SHP77 (cell line): ENCODE measurements around the gene PXDN.
A peak's percentile ranks its signal among the peaks of the same experiment; 100 is the strongest.
"Not testable (repeated sequence)": the region's sequence is repeated elsewhere in the genome, so short reads cannot be mapped to it uniquely, and the experiment has no call there.

ENCODE experiments used
- DNase-seq, 2 experiments: peaks; one replicate each; lab custom pipeline; 2025; lab: John Stamatoyannopoulos, UW

Gene PXDN

DNA sequence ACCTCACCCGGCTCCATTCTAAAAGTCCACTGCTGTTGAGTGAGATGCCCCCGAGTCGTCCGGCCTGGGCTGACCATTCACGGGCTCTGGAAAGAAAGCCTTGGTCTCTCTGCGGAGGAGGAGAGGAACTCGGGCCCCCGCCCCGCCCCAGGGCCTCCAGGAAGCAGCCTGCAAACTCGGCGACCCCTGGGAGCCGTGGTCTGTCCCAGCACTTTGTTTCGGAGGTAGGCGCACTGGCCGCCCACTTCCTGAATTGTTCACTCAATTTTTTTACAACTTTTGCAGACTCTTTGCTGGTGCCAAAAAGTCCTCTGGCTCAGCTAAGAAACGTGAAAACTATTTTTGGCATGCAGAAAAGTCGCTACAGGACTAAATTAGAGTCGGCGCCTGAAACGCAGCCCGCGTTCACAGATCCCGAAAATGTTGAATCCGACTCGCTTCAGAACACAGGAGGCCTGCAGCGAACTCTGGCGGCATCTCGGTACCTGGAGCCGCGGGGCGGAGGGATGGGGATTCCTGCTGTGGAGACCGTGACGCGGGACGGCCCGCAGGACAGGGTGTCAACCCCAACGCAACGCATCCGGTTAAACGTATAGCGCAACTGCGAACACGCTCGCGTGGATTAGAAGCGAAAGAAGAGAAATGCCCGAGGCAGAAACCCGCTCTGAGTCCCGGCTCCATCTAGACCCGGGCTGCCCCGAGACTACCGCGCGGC is 1.5 kb downstream of the PXDN start:
- DNase-seq, result no peak

GRCh38 chr2:1742301-1742680 is 2.0 kb downstream of the PXDN start:
- DNase-seq, result no peak

GRCh38 chr2:1741851-1742250 is 2.5 kb downstream of the PXDN start:
- no peak for DNase-seq

DNA sequence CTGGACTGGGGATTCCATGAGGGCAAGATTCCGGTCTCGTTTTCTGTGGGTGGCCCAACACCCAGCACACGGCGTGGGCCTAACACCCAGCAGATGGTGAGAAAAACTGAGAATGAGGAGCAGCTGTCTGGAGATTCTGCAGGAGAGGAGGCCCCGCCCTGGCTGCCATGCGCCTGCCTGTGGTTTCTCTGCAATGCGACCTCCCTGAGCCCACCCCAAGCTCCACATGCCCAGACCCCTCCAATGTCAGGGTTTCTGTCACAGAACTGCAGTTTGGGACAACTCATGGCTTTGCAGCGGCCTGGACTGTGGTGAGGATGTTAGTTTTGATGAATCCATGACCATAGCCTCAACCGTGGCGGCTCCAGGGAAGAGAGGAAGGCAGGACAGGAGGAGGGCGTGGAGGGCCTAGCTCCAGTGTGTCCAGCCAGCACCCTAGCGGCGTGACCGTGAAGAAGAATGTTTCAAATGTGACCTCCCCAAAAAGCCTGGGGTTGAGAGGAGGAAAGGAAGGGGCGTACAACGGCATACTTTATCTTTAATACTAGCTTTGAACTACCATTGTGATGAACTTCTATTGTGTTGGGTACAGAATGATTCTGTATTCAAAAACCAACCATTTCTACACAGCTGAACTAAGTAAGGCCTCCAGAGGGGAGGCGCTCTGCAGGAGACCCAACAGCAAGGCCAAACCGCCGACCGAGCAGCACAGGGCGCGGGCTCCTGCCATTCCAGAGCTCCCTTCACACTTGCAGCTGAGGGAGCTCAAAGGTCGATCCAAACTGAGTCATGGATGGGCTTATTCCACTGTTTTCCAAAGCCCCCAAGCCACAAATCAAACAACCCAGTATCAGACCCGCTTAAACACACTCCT is 3.4 kb downstream of the PXDN start:
- peak in 1 of 2 experiments; percentile 25 for DNase-seq

DNA sequence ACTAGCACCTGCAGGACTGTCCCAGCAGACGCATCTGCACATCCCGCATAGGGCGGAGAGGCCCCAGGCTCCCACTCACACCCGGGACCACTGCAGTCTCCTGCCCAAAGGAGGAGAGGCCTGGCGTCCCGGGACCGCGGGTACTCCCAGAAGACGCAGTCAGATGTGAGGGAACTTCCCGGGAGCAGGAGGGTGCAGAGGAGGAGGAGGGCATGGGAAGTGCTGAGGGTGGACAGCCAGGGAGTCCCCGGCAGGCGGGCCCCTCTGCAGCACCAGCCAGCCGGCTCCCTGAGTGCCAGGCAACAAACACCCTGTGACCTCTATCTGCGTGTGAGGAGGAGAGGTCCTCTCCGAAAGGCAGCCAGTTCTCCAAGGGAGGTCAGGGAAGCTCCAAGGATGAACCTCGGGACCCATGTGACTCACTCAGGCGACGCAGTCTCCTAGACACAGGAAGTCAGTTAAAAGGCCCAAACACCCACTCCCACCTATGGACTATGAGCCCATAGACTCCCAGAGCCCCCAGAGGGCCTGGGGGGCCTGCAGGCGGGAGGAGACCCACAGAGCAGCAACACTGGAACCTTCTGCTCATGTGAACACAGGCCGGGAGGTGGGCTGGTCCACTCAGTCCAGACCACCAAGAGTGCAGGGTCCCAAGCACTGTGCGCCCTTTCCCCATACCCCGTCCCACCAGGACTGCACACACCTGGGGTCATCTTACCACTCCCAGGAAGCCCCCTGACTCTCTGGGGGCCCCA is 4.2 kb downstream of the PXDN start:
- DNase-seq, result peak in 1 of 2 experiments; percentile 17

- no peak for DNase-seq
Observed at GRCh38 chr2:1739322-1739957, 4.9 kb downstream of the PXDN start.

DNA sequence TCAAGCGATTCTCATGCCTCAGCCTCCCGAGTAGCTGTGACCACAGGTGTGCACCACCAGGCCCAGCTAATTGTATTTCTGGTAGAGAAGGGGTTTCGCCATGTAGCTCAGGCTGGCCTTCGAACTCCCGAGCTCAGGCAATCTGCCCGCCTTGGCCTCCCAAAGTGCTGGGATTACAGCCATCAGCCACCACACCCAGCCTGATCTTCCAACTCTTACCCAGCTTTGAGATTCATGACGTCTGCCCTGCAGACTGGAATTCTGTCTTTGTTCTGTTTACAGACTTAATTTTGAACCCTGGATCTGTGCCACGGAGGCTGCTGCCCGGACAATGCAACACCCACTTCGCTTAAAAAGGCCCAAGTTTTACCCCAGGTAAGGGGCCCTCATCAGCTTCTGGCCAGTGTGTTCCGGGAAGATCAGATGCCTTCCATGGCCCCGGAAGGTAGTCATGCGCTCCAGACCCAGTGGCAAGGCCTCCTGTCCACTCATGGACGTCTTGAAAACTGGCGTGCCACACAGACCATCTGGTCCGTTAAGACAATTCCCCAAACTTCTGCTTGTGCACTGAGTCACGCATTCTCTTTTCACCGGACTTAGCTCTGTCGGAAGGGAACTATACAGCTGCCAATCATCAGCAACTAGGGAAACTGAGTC is 5.5 kb downstream of the PXDN start:
- no peak for DNase-seq

DNA sequence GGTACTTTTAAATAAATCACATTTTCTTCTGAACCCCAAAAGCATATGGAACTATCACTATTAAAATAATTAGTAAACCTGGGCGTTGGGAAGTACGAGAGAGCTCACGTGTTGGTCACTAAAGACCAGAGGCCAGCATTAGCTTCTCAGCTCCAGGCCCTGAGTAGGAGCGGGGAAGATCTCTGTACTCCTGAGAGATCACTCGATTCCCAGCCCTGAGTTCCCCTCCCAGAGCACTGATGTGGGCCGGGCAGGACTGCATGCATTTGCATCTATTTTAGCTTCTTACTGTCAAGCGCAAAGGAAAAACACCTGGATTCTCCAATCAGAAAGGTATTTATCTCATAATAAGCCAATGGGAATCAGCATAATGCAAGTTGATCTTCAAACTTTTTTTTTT is 6.2 kb downstream of the PXDN start:
- no peak for DNase-seq

DNA sequence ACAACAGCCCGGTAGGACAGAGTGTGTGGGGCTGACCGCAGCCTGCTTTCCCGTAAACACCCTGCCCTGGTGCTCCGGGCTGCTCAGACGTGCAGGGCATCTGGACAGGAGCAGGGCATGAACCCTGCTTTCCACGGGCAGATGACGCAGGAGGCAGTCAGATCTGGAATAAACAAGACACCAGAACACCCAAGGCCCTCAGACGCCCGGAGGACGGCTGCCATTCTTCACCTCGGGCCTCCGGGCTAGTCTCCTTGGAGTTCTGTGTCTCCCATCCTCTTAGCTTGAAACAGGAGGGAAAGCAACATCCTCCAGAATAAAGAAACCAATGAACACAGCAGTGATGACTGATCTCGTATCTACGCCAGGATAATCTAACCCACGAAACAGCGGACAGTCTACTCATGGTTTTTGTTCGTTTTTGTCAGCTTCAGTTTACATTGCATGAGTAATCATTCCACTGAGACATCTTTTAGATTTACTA is 7.3 kb downstream of the PXDN start:
- DNase-seq, result peak in 1 of 2 experiments; percentile 15

DNA sequence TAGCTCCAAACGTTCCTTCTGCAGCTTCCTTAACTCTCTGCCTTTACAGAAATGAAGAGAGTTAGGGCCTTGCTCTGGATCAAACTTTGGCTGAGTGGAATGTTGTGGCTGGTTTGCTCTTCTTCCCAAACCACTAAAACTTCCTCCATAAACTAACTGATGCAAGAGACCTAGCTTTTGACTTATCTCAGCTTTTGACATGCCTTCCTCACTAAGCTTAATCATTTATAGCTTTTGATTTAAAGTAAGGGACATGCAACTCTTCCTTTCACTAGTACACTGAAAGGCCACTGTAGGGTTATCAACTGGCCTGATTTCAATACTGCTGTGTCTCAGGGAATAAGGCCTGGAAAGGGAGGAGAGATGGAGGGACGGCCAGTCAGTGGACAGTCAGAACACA is 8.3 kb downstream of the PXDN start:
- no peak for DNase-seq

DNA sequence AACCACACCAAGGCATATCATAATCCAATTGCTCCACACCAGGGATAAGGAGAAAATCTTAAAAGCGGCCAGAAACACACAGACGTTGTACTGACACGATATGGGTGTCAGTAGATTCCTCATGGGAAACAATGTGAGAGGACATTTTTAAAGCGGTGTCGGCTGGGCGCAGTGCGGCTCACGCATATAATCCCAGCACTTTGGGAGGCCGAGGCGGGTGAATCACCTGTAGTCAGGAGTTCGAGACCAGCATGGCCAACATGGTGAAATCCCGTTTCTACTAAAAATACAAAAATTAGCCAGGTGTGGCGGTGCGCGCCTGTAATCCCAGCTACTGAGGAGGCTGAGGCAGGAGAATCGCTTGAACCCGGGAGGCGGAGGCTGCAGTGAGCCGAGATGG is 11.0 kb downstream of the PXDN start:
- DNase-seq, result not testable (repeated sequence)

GRCh38 chr2:1731963-1732768 is 12.1 kb downstream of the PXDN start:
- DNase-seq, result no peak

GRCh38 chr2:1731447-1731962 is 12.8 kb downstream of the PXDN start:
- peak; percentile 88 to 91 for DNase-seq

GRCh38 chr2:1730015-1730927 is 14.0 kb downstream of the PXDN start:
- DNase-seq, result peak in 1 of 2 experiments; percentile 39

GRCh38 chr2:1729242-1729641 is 15.1 kb downstream of the PXDN start:
- DNase-seq, result no peak

DNA sequence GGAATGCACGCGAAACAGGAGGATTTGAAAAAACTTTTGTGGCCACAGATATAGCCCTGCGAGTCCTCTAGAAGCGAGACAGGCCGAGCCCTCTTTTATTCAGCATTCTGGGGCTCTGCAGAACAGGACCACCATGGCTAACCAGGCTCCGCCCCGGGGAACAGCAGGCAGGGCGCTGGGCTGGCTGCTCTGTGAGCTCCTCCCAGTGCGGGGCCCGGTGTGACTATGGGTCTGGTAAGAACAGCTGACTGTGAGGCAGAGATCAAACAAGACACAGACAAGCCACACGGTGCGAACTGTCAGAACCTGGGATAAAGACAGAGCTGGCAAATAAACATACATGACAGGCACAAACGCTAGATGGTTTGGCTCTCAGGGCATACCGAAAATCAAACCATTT is 15.5 kb downstream of the PXDN start:
- peak; percentile 90 to 94 for DNase-seq

GRCh38 chr2:1727796-1728474 is 16.4 kb downstream of the PXDN start:
- DNase-seq, result peak in 1 of 2 experiments; percentile 45

DNA sequence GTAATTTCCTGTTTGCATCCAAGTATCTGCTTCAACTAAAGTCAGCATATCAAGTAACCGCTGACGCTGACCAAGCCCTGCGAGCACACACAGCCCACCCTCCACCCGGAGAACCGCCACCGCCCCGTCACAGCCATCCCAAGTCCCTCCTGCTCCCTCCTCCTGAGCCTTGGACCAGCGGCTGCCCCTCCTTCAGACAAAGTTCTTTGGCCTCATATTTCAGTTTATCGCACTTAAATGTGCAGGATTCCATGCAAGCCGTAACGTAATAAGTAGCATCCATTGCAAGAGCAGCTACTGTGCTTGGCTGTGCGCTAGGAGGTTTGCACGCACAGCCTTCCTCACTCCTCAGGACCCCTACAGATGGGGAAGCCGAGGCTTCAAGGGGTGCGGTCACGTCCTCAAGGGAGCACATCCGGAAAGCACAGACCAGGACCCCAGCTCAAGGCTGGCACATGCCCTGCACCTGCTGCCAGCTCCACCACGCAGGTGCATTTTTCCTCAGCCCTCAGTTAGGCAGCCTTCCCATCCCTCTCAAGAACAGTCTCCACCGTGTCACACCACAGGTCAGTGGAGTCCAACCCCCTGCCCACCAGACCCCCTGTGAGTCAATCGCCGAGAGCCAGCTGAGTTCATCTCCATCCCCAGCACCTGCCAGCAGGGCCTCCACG is 17.1 kb downstream of the PXDN start:
- peak; percentile 50 to 52 for DNase-seq
